SJCRH30 (cell line): ENCODE results near the gene MRPL41. TPM values are rescaled to one million over a fixed set of nuclear protein-coding genes. Genes with fewer than 3 reads are reported as not detected.
"Not testable (repeated sequence)": the region's sequence is repeated elsewhere in the genome, so short reads cannot be mapped to it uniquely, and the experiment has no call there.

ENCODE experiments used
- DNase-seq, 2 experiments: peaks; one replicate each; pipeline ENCODE4 v3.0.0-alpha.2; 2015 to 2020
- H3K27ac ChIP-seq: fragments of 250-450 bp; sonication (Bioruptor Pico); 2 replicates; pipeline ENCODE4 v1.5.1; 2020; ENCODE audit warnings: mild to moderate bottlenecking, moderate library complexity
- H3K27me3 ChIP-seq: fragments of 250-450 bp; sonication (Bioruptor Pico); 2 replicates; pipeline ENCODE4 v1.5.1; 2020; ENCODE audit warnings: mild to moderate bottlenecking, moderate library complexity
- H3K36me3 ChIP-seq: fragments of 250-450 bp; sonication (Bioruptor Pico); 2 replicates; pipeline ENCODE4 v1.5.1; 2020; ENCODE audit warnings: mild to moderate bottlenecking, moderate library complexity
- H3K4me1 ChIP-seq: fragments of 250-450 bp; sonication (Bioruptor Pico); 2 replicates; pipeline ENCODE4 v1.5.1; 2020; ENCODE audit warnings: mild to moderate bottlenecking, moderate library complexity
- H3K4me3 ChIP-seq: fragments of 250-450 bp; sonication (Bioruptor Pico); 2 replicates; pipeline ENCODE4 v1.5.1; 2020; ENCODE audit warnings: mild to moderate bottlenecking, moderate library complexity
- H3K9me3 ChIP-seq: fragments of 250-450 bp; sonication (Bioruptor Pico); replicated peaks from 2 replicates; pipeline ENCODE4 v1.5.1; 2020; ENCODE audit warnings: mild to moderate bottlenecking, moderate library complexity
- total RNA-seq: library from RNA; depleted of rRNA; stranded (reverse); fragments of >200 nt; shearing (Covaris generic); gene quantifications from 2 replicates; pipeline ENCODE4 v1.2.3, GENCODE V29; 2014

The MRPL41 gene
- total RNA-seq, 1 experiment from 2014 or later: 12.3 TPM

DNA sequence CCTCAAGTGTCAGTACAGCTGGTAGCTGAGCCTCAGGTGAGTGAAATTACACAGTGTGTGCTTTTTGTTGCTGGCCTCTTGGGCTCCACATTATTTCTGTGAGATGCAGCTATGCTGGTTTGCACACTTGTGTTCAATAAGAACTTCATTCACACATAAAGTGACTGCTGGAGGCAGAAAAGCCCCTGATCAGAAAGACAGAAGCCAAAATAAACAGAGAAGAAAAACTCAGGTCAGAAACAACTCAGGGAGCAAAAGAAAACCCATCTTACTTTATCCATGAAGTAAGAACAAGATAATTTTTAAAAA lies 16.6 kb upstream of the MRPL41 start:
- DNase-seq: no peak
- peaks cover 10% of the 10 kb centered on the region; the same call in 1 of the 2 replicates for H3K4me1 ChIP-seq
- no peaks in the 10 kb centered on the region for H3K9me3 ChIP-seq
- no peak overlapping the region for H3K27ac ChIP-seq
- no peak overlapping the region for H3K4me3 ChIP-seq
- no peaks in the 10 kb centered on the region for H3K27me3 ChIP-seq
- H3K36me3 ChIP-seq: no peaks in the 10 kb centered on the region

DNA sequence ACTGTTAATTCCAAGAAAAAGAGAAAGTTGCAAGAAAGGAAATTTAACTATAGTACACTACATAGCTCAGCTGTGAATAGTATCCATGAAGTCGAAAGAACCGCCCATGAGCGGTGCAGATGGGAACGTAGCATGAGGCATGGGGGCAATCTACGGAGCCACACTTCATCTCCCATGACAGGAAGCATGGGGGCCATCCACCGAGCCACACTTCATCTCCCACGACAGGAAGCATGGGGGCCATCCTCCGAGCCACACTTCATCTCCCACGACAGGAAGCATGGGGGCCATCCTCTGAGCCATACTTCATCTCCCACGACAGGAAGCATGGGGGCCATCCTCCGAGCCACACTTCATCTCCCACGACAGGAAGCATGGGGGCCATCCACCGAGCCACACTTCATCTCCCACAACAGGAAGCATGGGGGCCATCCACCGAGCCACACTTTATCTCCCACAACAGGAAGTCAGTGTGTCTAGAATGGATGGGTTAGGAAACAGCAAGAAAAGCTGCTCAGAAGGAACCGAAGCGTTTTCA lies 15.0 kb upstream of the MRPL41 start:
- not testable (repeated sequence) for H3K36me3 ChIP-seq, H3K27ac ChIP-seq, DNase-seq, H3K9me3 ChIP-seq, H3K27me3 ChIP-seq, H3K4me1 ChIP-seq, H3K4me3 ChIP-seq

GRCh38 chr9:137538058-137538457 lies 13.6 kb upstream of the MRPL41 start:
- DNase-seq: no peak
- Histone ChIP-seq H3K36me3 (no peaks in the 10 kb centered on the region), H3K27ac (no peak overlapping the region), H3K9me3 (no peaks in the 10 kb centered on the region), H3K27me3 (no peaks in the 10 kb centered on the region), H3K4me3 (no peak overlapping the region), H3K4me1 (no peaks in the 10 kb centered on the region)

DNA sequence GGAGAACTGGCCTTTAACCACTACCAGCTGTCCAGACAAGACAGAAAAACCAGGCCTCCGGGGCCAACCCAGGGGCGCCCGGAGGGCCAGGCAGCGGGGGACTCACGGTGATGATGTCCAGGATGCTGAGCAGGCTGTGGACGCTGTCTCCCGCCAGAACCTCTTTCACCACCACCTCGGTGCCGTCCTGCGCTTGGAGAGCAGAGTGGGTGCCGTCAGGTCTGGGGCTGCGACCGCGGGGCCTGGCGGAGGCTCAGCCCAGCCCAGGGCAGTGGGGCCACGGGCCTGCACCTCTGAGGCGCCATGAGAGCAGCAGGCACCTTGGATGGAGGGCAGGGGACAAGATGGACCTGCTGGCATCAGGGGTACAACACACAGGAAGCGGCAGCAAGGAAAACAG lies 11.1 kb upstream of the MRPL41 start:
- no peak overlapping the region for H3K4me3 ChIP-seq
- no peak for DNase-seq
- no peaks in the 10 kb centered on the region for H3K4me1 ChIP-seq
- H3K27me3 ChIP-seq: no peaks in the 10 kb centered on the region
- H3K36me3 ChIP-seq: no peaks in the 10 kb centered on the region
- H3K9me3 ChIP-seq: no peaks in the 10 kb centered on the region
- H3K27ac ChIP-seq: no peak overlapping the region

GRCh38 chr9:137542486-137542885 lies 9.2 kb upstream of the MRPL41 start:
- Histone ChIP-seq H3K4me3 (no peak overlapping the region), H3K9me3 (no peaks in the 10 kb centered on the region; the same call in 1 of the 2 replicates), H3K27ac (no peak overlapping the region), H3K4me1 (no peaks in the 10 kb centered on the region), H3K36me3 (no peaks in the 10 kb centered on the region), H3K27me3 (no peaks in the 10 kb centered on the region)
- no peak for DNase-seq

GRCh38 chr9:137543237-137543963 lies 8.3 kb upstream of the MRPL41 start:
- Histone ChIP-seq H3K4me1 (no peaks in the 10 kb centered on the region), H3K27ac (no peak overlapping the region), H3K36me3 (no peaks in the 10 kb centered on the region), H3K27me3 (no peaks in the 10 kb centered on the region), H3K4me3 (no peak overlapping the region), H3K9me3 (no peaks in the 10 kb centered on the region; the same call in 1 of the 2 replicates)
- DNase-seq: no peak

- Histone ChIP-seq H3K36me3 (no peaks in the 10 kb centered on the region), H3K27ac (no peak overlapping the region), H3K4me3 (no peak overlapping the region), H3K9me3 (no peaks in the 10 kb centered on the region; the same call in 1 of the 2 replicates), H3K4me1 (no peaks in the 10 kb centered on the region), H3K27me3 (no peaks in the 10 kb centered on the region)
- no peak for DNase-seq
Measured at GRCh38 chr9:137544176-137544760, 7.4 kb upstream of the MRPL41 start.

DNA sequence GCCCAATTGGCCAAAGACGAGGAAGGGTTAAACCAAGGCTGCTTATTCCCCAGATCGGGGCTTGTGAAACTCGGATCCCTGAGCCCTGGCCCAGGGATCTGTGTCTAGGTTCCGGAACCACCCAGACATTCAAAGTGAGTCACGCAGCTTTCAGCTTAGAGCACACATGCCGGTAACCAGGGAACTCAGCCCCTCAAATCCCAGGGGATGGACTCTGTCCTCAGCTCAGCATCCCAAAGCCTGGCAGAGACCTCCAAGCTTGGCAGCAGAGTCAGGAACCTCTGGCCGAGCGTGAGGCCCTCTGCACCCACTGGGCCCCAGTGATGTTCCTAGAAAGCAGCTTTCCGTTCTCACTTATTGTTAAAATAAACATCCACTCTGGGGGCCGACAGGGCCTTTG lies 6.6 kb upstream of the MRPL41 start:
- Histone ChIP-seq H3K4me1 (peaks cover 5% of the 10 kb centered on the region; the same call in 1 of the 2 replicates), H3K9me3 (no peaks in the 10 kb centered on the region; the same call in 1 of the 2 replicates), H3K27ac (no peak overlapping the region; the same call in 1 of the 2 replicates), H3K36me3 (no peaks in the 10 kb centered on the region), H3K4me3 (no peak overlapping the region), H3K27me3 (no peaks in the 10 kb centered on the region)
- DNase-seq: peak in 1 of 2 experiments; percentile 56

GRCh38 chr9:137547687-137548543 lies 3.8 kb upstream of the MRPL41 start:
- Histone ChIP-seq H3K27me3 (no peaks in the 10 kb centered on the region), H3K4me1 (peaks cover 6% of the 10 kb centered on the region; the same call in 1 of the 2 replicates), H3K9me3 (no peaks in the 10 kb centered on the region; the same call in 1 of the 2 replicates), H3K4me3 (no peak overlapping the region), H3K36me3 (peaks cover under 1% of the 10 kb centered on the region; the same call in 1 of the 2 replicates), H3K27ac (no peak overlapping the region)
- DNase-seq: no peak

- Histone ChIP-seq H3K36me3 (peaks cover 13% of the 10 kb centered on the region), H3K4me3 (peak within 1 kb of the TSS; percentile 63), H3K4me1 (peaks cover 6% of the 10 kb centered on the region; the same call in 1 of the 2 replicates), H3K27me3 (no peaks in the 10 kb centered on the region), H3K27ac (peak within 1 kb of the TSS; percentile 50), H3K9me3 (no peaks in the 10 kb centered on the region; the same call in 1 of the 2 replicates)
- DNase-seq: peak; percentile 80 to 82
Measured at GRCh38 chr9:137550231-137550621, 1.5 kb upstream of the MRPL41 start, which contains the start of gene PNPLA7. Gene PNPLA7, minus strand, starts transcription at chr9:137550402. Its CDS starts 205 bp downstream, at chr9:137550197.

GRCh38 chr9:137550958-137551263 lies 768 bp upstream of the MRPL41 start:
- H3K27me3 ChIP-seq, H3K9me3 ChIP-seq, H3K27ac ChIP-seq, DNase-seq, H3K4me1 ChIP-seq: not testable (repeated sequence)
- Histone ChIP-seq H3K36me3 (peaks cover 18% of the 10 kb centered on the region), H3K4me3 (peak overlapping the region; percentile 63)

GRCh38 chr9:137552022-137552768 lies 516 bp downstream of the MRPL41 start:
- Histone ChIP-seq H3K9me3 (no peaks in the 10 kb centered on the region), H3K27me3 (no peaks in the 10 kb centered on the region), H3K36me3 (peaks cover 18% of the 10 kb centered on the region), H3K4me1 (peaks cover 6% of the 10 kb centered on the region; the same call in 1 of the 2 replicates), H3K27ac (no peak overlapping the region), H3K4me3 (peak overlapping the region; percentile 64)
- DNase-seq: no peak

DNA sequence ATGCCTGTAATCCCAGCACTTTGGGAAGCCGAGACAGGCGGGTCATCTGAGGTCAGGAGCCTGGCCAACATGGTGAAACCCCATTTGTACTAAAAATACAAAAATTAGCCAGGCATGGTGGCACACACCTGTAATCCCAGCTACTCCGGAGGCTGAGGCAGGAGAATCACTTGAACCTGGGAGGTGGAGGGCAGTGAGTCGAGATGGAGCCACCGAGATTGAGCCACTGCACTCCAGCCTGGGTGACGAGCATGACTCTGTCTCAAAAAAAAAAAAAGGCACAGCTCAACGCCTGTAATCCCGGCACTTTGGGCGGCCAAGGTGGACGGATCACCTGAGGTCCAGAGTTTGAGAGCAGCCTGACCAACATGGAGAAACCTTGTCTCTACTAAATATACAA lies 2.0 kb downstream of the MRPL41 start:
- DNase-seq, H3K27me3 ChIP-seq, H3K4me3 ChIP-seq, H3K9me3 ChIP-seq, H3K4me1 ChIP-seq, H3K27ac ChIP-seq: not testable (repeated sequence)
- peaks cover 28% of the 10 kb centered on the region for H3K36me3 ChIP-seq

DNA sequence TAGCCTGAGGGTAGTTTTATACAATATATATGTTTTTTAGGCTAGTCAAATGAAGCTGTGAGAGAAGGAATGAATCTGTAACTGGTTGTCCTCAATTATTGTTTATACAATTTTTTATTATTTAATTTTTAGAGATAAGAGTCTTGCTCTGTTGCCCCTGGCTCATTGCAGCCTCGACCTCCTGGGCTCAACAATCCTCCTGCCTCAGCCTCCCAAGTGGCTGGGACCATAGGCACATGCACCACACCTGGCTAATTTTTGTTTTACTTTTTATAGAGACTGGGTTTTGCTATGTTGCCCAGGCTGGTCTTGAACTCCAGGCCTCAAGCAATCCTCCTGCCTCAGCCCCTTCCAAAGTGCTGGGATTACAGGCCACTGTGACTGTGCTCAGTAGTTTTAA lies 2.7 kb downstream of the MRPL41 start:
- no peak overlapping the region for H3K27ac ChIP-seq

More for the DNA sequence above, 2.7 kb downstream of the MRPL41 start:
- no peak for DNase-seq
- no peaks in the 10 kb centered on the region for H3K9me3 ChIP-seq
- H3K4me3 ChIP-seq: no peak overlapping the region
- peaks cover 6% of the 10 kb centered on the region; the same call in 1 of the 2 replicates for H3K4me1 ChIP-seq
- peaks cover 33% of the 10 kb centered on the region for H3K36me3 ChIP-seq
- no peaks in the 10 kb centered on the region for H3K27me3 ChIP-seq
